ENCODE results near the gene RNF150. TPM values are rescaled to one million over a fixed set of nuclear protein-coding genes. Genes with fewer than 3 reads are reported as not detected.

RNF150 gene
- polyA plus RNA-seq, 1 donor from 2014 or later: 15.3 TPM

DNA sequence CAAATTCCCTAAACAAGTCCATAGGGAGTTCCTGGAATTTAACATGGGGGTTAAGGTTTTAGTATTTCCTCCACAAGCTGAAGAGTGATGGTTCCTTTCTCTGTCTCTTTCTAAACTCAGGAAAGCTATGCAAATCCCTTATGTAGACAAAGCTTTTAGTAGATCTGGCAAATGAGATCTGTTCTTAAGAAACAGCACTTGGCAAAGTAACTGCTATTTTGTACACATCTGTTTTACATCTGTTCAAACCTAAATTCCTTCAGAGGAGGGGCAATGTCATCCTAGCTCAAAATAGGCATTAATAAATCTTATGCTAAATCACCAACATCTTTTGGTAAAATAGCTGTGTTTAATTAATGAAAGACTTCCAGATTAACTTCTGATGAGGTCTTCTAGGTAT is 239.3 kb downstream of the RNF150 start:
- H3K9me2 ChIP-seq (ENCODE audit: insufficient read depth, low read length): no peaks in the 10 kb centered on the region
- H3K27me3 ChIP-seq (ENCODE audit: insufficient read depth, low read depth, low read length): no peaks in the 10 kb centered on the region
- no peak overlapping the region for H3K27ac ChIP-seq (ENCODE audit: low read length)
- no peak overlapping the region for H2AFZ ChIP-seq (ENCODE audit: low read depth, low read length)
- H3K4me3 ChIP-seq (ENCODE audit: low read length): no peak overlapping the region
- no peak overlapping the region for H3K4me2 ChIP-seq (ENCODE audit: low read length)
- no peaks in the 10 kb centered on the region for H4K20me1 ChIP-seq (ENCODE audit: insufficient read depth)
- H3K79me2 ChIP-seq (replicated peaks; ENCODE audit: insufficient read depth, low read length): no peaks in the 10 kb centered on the region
- no peak overlapping the region for H3K9ac ChIP-seq (ENCODE audit: low read length)
- no peaks in the 10 kb centered on the region for H3K9me3 ChIP-seq (ENCODE audit: low read length)
- no peaks in the 10 kb centered on the region for H3F3A ChIP-seq (ENCODE audit: insufficient read depth, low read length, poor library complexity, severe bottlenecking)
- TF ChIP-seq EZH2 (IDR thresholded peaks at IDR 0.05; ENCODE audit: borderline replicate concordance, insufficient read depth, low read length, poor library complexity, severe bottlenecking): no peak
- TF ChIP-seq MXI1 (conservative IDR thresholded peaks at IDR 0.05; ENCODE audit: poor library complexity, severe bottlenecking): no peak
- TF ChIP-seq, protein P1, sequence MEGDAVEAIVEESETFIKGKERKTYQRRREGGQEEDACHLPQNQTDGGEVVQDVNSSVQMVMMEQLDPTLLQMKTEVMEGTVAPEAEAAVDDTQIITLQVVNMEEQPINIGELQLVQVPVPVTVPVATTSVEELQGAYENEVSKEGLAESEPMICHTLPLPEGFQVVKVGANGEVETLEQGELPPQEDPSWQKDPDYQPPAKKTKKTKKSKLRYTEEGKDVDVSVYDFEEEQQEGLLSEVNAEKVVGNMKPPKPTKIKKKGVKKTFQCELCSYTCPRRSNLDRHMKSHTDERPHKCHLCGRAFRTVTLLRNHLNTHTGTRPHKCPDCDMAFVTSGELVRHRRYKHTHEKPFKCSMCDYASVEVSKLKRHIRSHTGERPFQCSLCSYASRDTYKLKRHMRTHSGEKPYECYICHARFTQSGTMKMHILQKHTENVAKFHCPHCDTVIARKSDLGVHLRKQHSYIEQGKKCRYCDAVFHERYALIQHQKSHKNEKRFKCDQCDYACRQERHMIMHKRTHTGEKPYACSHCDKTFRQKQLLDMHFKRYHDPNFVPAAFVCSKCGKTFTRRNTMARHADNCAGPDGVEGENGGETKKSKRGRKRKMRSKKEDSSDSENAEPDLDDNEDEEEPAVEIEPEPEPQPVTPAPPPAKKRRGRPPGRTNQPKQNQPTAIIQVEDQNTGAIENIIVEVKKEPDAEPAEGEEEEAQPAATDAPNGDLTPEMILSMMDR (IDR thresholded peaks at IDR 0.05; ENCODE audit: poor library complexity, severe bottlenecking): no peak
- TF ChIP-seq, protein P2, sequence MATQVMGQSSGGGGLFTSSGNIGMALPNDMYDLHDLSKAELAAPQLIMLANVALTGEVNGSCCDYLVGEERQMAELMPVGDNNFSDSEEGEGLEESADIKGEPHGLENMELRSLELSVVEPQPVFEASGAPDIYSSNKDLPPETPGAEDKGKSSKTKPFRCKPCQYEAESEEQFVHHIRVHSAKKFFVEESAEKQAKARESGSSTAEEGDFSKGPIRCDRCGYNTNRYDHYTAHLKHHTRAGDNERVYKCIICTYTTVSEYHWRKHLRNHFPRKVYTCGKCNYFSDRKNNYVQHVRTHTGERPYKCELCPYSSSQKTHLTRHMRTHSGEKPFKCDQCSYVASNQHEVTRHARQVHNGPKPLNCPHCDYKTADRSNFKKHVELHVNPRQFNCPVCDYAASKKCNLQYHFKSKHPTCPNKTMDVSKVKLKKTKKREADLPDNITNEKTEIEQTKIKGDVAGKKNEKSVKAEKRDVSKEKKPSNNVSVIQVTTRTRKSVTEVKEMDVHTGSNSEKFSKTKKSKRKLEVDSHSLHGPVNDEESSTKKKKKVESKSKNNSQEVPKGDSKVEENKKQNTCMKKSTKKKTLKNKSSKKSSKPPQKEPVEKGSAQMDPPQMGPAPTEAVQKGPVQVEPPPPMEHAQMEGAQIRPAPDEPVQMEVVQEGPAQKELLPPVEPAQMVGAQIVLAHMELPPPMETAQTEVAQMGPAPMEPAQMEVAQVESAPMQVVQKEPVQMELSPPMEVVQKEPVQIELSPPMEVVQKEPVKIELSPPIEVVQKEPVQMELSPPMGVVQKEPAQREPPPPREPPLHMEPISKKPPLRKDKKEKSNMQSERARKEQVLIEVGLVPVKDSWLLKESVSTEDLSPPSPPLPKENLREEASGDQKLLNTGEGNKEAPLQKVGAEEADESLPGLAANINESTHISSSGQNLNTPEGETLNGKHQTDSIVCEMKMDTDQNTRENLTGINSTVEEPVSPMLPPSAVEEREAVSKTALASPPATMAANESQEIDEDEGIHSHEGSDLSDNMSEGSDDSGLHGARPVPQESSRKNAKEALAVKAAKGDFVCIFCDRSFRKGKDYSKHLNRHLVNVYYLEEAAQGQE (IDR thresholded peaks at IDR 0.05; ENCODE audit: borderline replicate concordance): no peak
- no peak for TF ChIP-seq POLR2AphosphoS5 (IDR thresholded peaks at IDR 0.05)
- TF ChIP-seq EP300 (conservative IDR thresholded peaks at IDR 0.05; ENCODE audit: poor library complexity, severe bottlenecking): no peak
- no peak for TF ChIP-seq TAF1 (IDR thresholded peaks at IDR 0.05; ENCODE audit: low read depth)
- TF ChIP-seq RAD21 (conservative IDR thresholded peaks at IDR 0.05): no peak
- no peaks in the 10 kb centered on the region for H3K36me3 ChIP-seq (ENCODE audit: insufficient read depth, low read length)

DNA sequence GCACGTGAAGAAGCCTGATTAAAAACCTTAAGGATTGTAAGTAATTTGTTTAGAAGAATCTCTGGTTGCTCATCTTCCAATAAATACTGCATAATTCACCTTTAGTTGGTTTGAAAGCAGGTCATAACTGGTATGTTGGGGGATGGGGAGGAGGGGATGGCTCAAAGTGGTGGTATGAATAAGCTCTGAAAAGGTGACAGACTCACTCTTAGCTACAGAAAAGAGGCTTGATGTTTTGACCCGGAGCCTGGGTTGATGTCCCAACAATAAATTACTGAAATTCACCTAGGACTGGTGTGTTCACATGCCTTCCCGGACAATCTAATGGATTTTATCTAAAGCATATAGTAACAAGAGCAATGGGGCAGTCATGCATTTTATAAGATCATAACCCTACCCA is 245.2 kb downstream of the RNF150 start:
- Histone ChIP-seq H4K20me1 (ENCODE audit: insufficient read depth) (no peaks in the 10 kb centered on the region), H3K4me3 (ENCODE audit: low read length) (no peak overlapping the region), H3K9me3 (ENCODE audit: low read length) (peaks cover 4% of the 10 kb centered on the region), H3K9ac (ENCODE audit: low read length) (no peak overlapping the region), H3F3A (ENCODE audit: insufficient read depth, low read length, poor library complexity, severe bottlenecking) (no peaks in the 10 kb centered on the region), H3K36me3 (ENCODE audit: insufficient read depth, low read length) (no peaks in the 10 kb centered on the region), H3K4me2 (ENCODE audit: low read length) (no peak overlapping the region), H3K27me3 (ENCODE audit: insufficient read depth, low read depth, low read length) (no peaks in the 10 kb centered on the region), H3K9me2 (ENCODE audit: insufficient read depth, low read length) (no peaks in the 10 kb centered on the region), H2AFZ (ENCODE audit: low read depth, low read length) (no peak overlapping the region), H3K79me2 (replicated peaks; ENCODE audit: insufficient read depth, low read length) (no peaks in the 10 kb centered on the region), H3K27ac (ENCODE audit: low read length) (no peak overlapping the region)
- TF ChIP-seq EZH2 (IDR thresholded peaks at IDR 0.05; ENCODE audit: borderline replicate concordance, insufficient read depth, low read length, poor library complexity, severe bottlenecking) (no peak), EP300 (conservative IDR thresholded peaks at IDR 0.05; ENCODE audit: poor library complexity, severe bottlenecking) (no peak), SMC3 (conservative IDR thresholded peaks at IDR 0.05; ENCODE audit: poor library complexity) (no peak), TAF1 (IDR thresholded peaks at IDR 0.05; ENCODE audit: low read depth) (no peak), RAD21 (conservative IDR thresholded peaks at IDR 0.05) (no peak)

Data from neural cell (in vitro differentiated cells).